Lower lobe of right lung (tissue), 2 donors: ENCODE measurements around the gene CRABP2. TPM values are rescaled to one million over a fixed set of nuclear protein-coding genes. Genes with fewer than 3 reads are reported as not detected.

Experiments
- ATAC-seq, 2 donors: fragments of 200-7000 bp; cut with Tn5 transposase; one replicate each; pipeline ENCODE4 v1.9.1; 2020 to 2022; ENCODE audit warnings: mild to moderate bottlenecking in 2 of 2, moderate library complexity in 2 of 2
- DNase-seq: peaks from one replicate; pipeline ENCODE4 v3.0.0-alpha.2; 2020
- H3K27ac ChIP-seq: fragments of 200-600 bp; one replicate; pipeline ENCODE4 v1.8.0; 2022
- H3K27me3 ChIP-seq: fragments of 200-600 bp; one replicate; pipeline ENCODE4 v1.8.0; 2022; ENCODE audit warnings: low read depth
- H3K36me3 ChIP-seq: fragments of 200-600 bp; one replicate; pipeline ENCODE4 v1.8.0; 2022; ENCODE audit warnings: mild to moderate bottlenecking
- H3K4me1 ChIP-seq: fragments of 200-600 bp; one replicate; pipeline ENCODE4 v1.8.0; 2022
- H3K4me3 ChIP-seq: fragments of 200-600 bp; one replicate; pipeline ENCODE4 v1.8.0; 2022; ENCODE audit warnings: mild to moderate bottlenecking
- H3K9me3 ChIP-seq: fragments of 200-600 bp; one replicate; pipeline ENCODE4 v1.8.0; 2022
- intact Hi-C: fragments of 100-400 bp; cut with DNase I; formaldehyde crosslinking; loops from one replicate; pipeline ENCODE4 v1.11.0; 2022
- total RNA-seq: library from RNA; stranded (reverse); fragmentation: NEBNext Ultra II Directional; extraction: Animal tissue kit (Norgen Biotek cat#: 25700); gene quantifications from one replicate; pipeline ENCODE4 v1.2.1, GENCODE V29; 2021
- TF ChIP-seq, protein P1 (sequence below): fragments of 200-600 bp; IDR thresholded peaks from one replicate; pipeline ENCODE4 v1.8.0; 2022; ENCODE audit warnings: antibody characterized with exemption, mild to moderate bottlenecking
- donor health status: DM: no; HTN: yes; CAD: no; lungs with severe emphysema.

The CRABP2 gene
- total RNA-seq, 1 donor from 2014 or later = 2.1 TPM

DNA sequence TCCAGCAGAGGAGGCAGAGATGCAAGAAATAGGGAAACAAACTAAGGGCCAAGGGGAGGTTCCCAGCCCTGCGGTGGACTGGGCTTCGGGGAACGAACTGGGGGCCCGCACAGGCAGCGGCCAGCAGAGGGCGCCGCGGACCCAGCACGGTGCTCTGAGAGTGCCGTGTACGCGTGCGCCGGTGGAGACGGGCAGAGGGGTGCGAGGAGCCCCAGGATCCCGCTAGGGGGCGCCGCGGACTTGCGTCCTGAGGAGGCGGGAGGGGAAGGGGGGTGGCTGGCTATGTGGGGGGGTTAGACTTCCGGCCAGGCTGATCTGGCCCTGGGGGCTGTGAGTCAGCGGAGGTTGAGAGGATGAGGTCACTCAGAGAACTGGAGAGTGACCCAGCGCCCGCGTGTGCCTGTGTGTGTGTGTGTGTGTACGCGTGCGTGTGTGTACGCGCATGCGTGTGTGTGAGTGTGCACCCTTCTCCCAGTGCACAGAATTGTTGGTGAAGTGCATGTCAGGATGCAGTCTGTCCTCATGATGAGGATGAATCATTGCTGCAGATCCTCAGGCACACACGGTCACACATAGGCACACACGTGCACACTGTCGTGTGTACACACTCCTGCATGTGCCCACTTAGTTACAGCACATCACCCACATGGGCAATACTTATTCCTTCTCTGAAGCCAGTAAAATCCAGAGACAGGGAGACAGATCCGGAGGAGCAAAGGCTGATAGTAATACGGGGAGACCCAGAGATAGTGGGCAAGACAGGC is 45.2 kb downstream of the CRABP2 start:
- H3K36me3 ChIP-seq = no peaks in the 10 kb centered on the region
- peak; percentile 95 for DNase-seq
- H3K9me3 ChIP-seq = no peaks in the 10 kb centered on the region
- intact Hi-C loops = no loop called here
- TF ChIP-seq, protein P1, sequence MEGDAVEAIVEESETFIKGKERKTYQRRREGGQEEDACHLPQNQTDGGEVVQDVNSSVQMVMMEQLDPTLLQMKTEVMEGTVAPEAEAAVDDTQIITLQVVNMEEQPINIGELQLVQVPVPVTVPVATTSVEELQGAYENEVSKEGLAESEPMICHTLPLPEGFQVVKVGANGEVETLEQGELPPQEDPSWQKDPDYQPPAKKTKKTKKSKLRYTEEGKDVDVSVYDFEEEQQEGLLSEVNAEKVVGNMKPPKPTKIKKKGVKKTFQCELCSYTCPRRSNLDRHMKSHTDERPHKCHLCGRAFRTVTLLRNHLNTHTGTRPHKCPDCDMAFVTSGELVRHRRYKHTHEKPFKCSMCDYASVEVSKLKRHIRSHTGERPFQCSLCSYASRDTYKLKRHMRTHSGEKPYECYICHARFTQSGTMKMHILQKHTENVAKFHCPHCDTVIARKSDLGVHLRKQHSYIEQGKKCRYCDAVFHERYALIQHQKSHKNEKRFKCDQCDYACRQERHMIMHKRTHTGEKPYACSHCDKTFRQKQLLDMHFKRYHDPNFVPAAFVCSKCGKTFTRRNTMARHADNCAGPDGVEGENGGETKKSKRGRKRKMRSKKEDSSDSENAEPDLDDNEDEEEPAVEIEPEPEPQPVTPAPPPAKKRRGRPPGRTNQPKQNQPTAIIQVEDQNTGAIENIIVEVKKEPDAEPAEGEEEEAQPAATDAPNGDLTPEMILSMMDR = peak; percentile 98
- H3K27me3 ChIP-seq = peaks cover 19% of the 10 kb centered on the region
- peak; percentile 90 to 95 for ATAC-seq
- H3K4me3 ChIP-seq = peak overlapping the region; percentile 23
- peak overlapping the region; percentile 76 for H3K27ac ChIP-seq
- H3K4me1 ChIP-seq = peaks cover 81% of the 10 kb centered on the region

DNA sequence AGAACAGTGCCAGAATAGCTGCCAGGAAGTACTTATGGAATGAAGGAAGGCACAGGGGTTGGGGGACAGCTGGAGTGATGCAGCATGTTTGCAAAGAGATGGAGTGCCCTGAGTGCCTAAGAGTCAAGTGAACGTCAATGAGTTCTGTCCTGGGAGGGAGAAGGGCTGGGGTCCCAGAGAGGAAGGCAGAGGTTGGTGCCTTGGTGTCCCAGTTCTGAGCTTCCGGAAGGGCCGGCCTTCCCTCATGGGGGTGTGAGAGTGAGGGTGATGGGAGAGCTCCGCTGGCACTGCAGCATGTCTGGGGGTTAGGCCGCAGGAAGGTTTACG is 45.8 kb downstream of the CRABP2 start:
- Histone ChIP-seq H3K27ac (peak overlapping the region; percentile 48), H3K4me1 (peaks cover 75% of the 10 kb centered on the region), H3K9me3 (no peaks in the 10 kb centered on the region), H3K36me3 (no peaks in the 10 kb centered on the region), H3K27me3 (peaks cover 19% of the 10 kb centered on the region), H3K4me3 (peak overlapping the region; percentile 23)
- TF ChIP-seq, protein P1 = no peak
- no peak for ATAC-seq
- DNase-seq = no peak
- intact Hi-C loops = no loop called here

DNA sequence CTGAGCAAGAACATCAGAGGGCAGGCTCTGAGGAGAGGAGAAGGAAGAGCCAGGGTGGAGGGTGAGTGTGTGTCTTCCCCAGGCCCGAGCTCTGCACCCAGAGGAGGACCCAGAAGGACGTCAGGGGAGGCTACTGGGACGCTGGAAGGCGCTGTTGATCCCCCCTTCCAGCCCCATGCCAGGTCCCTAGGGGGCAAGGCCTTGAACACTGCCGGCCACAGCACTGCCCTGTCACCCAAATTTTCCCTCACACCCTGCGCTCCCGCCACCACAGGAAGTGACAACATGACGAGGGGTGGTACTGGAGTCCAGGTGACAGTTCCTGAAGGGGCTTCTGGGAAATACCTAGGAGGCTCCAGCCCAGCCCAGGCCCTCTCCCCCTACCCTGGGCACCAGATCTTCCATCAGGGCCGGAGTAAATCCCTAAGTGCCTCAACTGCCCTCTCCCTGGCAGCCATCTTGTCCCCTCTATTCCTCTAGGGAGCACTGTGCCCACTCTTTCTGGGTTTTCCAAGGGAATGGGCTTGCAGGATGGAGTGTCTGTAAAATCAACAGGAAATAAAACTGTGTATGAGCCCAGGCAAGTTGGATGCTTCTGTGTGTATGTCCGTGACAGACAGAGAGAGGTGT is 46.3 kb downstream of the CRABP2 start:
- Histone ChIP-seq H3K27me3 (peaks cover 21% of the 10 kb centered on the region), H3K36me3 (no peaks in the 10 kb centered on the region), H3K9me3 (no peaks in the 10 kb centered on the region), H3K4me3 (no peak overlapping the region), H3K27ac (no peak overlapping the region), H3K4me1 (peaks cover 70% of the 10 kb centered on the region)
- intact Hi-C loops = no loop called here
- TF ChIP-seq, protein P1 = no peak
- ATAC-seq = no peak
- no peak for DNase-seq

DNA sequence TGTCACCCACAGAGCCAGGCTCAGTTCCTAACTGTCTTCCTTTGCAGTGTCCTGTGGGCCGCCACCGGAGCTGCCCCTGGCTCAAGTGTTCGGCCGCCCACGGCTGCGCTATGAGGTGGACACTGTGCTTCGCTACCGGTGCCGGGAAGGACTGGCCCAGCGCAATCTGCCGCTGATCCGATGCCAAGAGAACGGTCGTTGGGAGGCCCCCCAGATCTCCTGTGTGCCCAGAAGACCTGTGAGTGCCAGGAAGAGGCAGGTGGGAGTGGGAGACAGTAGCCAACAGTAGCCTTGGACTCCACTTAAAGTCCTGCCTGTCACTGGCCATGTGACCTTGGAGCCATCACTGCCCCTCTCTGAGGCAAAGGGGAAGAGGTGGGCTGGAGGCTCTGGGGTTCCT is 46.9 kb downstream of the CRABP2 start:
- ATAC-seq (no peak), DNase-seq (no peak)
- H3K27ac ChIP-seq = no peak overlapping the region
- no peaks in the 10 kb centered on the region for H3K36me3 ChIP-seq
- peaks cover 64% of the 10 kb centered on the region for H3K4me1 ChIP-seq
- H3K9me3 ChIP-seq = no peaks in the 10 kb centered on the region
- no peak overlapping the region for H3K4me3 ChIP-seq
- H3K27me3 ChIP-seq = peaks cover 24% of the 10 kb centered on the region
- TF ChIP-seq, protein P1 = no peak
- intact Hi-C loops = no loop called here

DNA sequence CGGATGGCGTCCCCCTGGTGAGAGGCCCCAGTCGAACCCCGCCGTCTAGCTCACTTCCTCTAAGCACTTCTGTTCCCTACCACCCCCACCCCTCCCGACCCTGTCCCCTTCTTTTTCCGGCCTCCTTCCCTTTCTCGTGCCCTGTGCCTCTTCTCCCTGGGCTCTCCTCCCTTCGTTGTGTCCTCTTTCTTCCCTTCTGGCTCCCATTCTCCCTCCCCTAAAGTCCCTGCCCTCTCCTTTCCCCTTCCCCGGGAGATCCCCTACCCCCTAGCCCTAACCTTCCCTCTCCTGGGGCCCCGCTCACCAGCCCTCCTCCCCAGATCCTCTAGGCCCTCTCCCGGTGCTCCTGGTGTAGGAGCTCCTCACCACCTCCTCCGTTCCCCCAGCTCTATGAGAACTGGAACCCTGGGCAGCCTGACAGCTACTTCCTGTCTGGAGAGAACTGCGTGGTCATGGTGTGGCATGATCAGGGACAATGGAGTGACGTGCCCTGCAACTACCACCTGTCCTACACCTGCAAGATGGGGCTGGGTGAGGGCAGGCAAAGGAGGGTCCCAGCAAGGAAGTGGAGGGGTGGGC is 47.6 kb downstream of the CRABP2 start:
- intact Hi-C loops = no loop called here
- Histone ChIP-seq H3K4me3 (no peak overlapping the region), H3K4me1 (peaks cover 57% of the 10 kb centered on the region), H3K36me3 (no peaks in the 10 kb centered on the region), H3K27me3 (peaks cover 24% of the 10 kb centered on the region), H3K9me3 (no peaks in the 10 kb centered on the region), H3K27ac (no peak overlapping the region)
- ATAC-seq (no peak), DNase-seq (no peak)
- TF ChIP-seq, protein P1 = no peak
